H9 (cell line): Measurements from ENCODE around the gene CLEC16A. TPM values are rescaled to one million over a fixed set of nuclear protein-coding genes. Genes with fewer than 3 reads are reported as not detected.

Experiments used
- DNase-seq: peaks from one replicate; pipeline ENCODE4 v3.0.0-alpha.2; 2017
- H2AFZ ChIP-seq: one replicate; pipeline ENCODE4 v1.6.1; 2013; ENCODE audit warnings: mild to moderate bottlenecking, low read length, control low read depth, moderate library complexity
- H2AK5ac ChIP-seq: 2 replicates; pipeline ENCODE4 v1.6.1; 2013; ENCODE audit warnings: low read length, control low read depth, mixed read lengths; ENCODE audit not compliant: insufficient read length
- H2BK120ac ChIP-seq: one replicate; pipeline ENCODE4 v1.6.1; 2013; ENCODE audit warnings: low read depth, mild to moderate bottlenecking, low read length, control low read depth, inconsistent platforms; ENCODE audit not compliant: poor library complexity, severe bottlenecking
- H2BK12ac ChIP-seq: 2 replicates; pipeline ENCODE4 v1.6.1; 2013; ENCODE audit warnings: low read length, control low read depth, mixed read lengths, low read depth; ENCODE audit not compliant: insufficient read length
- H2BK15ac ChIP-seq: 2 replicates; pipeline ENCODE4 v1.6.1; 2013; ENCODE audit warnings: low read depth, low read length, control low read depth
- H2BK20ac ChIP-seq: one replicate; pipeline ENCODE4 v1.6.1; 2013; ENCODE audit warnings: low read depth, mild to moderate bottlenecking, low read length, control low read depth, inconsistent platforms; ENCODE audit not compliant: poor library complexity, severe bottlenecking
- H2BK5ac ChIP-seq: 2 replicates; pipeline ENCODE4 v1.6.1; 2013; ENCODE audit warnings: low read length, control low read depth, mixed read lengths; ENCODE audit not compliant: insufficient read length
- H3K14ac ChIP-seq: 2 replicates; pipeline ENCODE4 v1.6.1; 2013; ENCODE audit warnings: low read length, control low read depth; ENCODE audit not compliant: insufficient read depth
- H3K18ac ChIP-seq: 2 replicates; pipeline ENCODE4 v1.6.1; 2013; ENCODE audit warnings: low read depth, mild to moderate bottlenecking, mixed read lengths, low read length, control low read depth; ENCODE audit not compliant: insufficient read length
- H3K23ac ChIP-seq: 2 replicates; pipeline ENCODE4 v1.6.1; 2013; ENCODE audit warnings: low read length, control low read depth, mixed read lengths, low read depth; ENCODE audit not compliant: insufficient read length
- H3K23me2 ChIP-seq: 2 replicates; pipeline ENCODE4 v1.6.1; 2013; ENCODE audit warnings: low read depth, mild to moderate bottlenecking, mixed read lengths, low read length, control low read depth; ENCODE audit not compliant: insufficient read length, poor library complexity, severe bottlenecking
- H3K27ac ChIP-seq: 2 replicates; pipeline ENCODE4 v1.5.1; 2013; ENCODE audit warnings: low read length, control low read depth, mixed read lengths, low read depth; ENCODE audit not compliant: insufficient read length
- H3K27me3 ChIP-seq: 2 replicates; pipeline ENCODE4 v1.6.1; 2013; ENCODE audit warnings: low read length, control low read depth, inconsistent platforms; ENCODE audit not compliant: insufficient read depth
- H3K4ac ChIP-seq: 2 replicates; pipeline ENCODE4 v1.6.1; 2013; ENCODE audit warnings: low read depth, mild to moderate bottlenecking, control low read depth, inconsistent platforms, low read length, moderate library complexity
- H3K4me1 ChIP-seq: 2 replicates; pipeline ENCODE4 v1.6.1; 2013; ENCODE audit warnings: low read length, control low read depth, inconsistent platforms; ENCODE audit not compliant: insufficient read depth
- H3K4me2 ChIP-seq: 2 replicates; pipeline ENCODE4 v1.6.1; 2013; ENCODE audit warnings: low read length, control low read depth, mixed read lengths; ENCODE audit not compliant: insufficient read length, insufficient read depth
- H3K56ac ChIP-seq: 2 replicates; pipeline ENCODE4 v1.6.1; 2013; ENCODE audit warnings: low read depth, mild to moderate bottlenecking, mixed read lengths, low read length, control low read depth; ENCODE audit not compliant: insufficient read length
- H3K79me1 ChIP-seq: 2 replicates; pipeline ENCODE4 v1.6.1; 2013; ENCODE audit warnings: low read depth, mild to moderate bottlenecking, moderate library complexity, low read length, control low read depth, inconsistent platforms; ENCODE audit not compliant: insufficient read depth, poor library complexity, severe bottlenecking
- H3K79me2 ChIP-seq: 2 replicates; pipeline ENCODE4 v1.6.1; 2013; ENCODE audit warnings: low read length, control low read depth, inconsistent platforms; ENCODE audit not compliant: insufficient read depth
- H3K9ac ChIP-seq: 2 replicates; pipeline ENCODE4 v1.6.1; 2013; ENCODE audit warnings: low read length, control low read depth, mixed read lengths; ENCODE audit not compliant: insufficient read length; ENCODE audit errors: extremely low read depth
- H3K9me3 ChIP-seq: one replicate; pipeline ENCODE4 v1.6.1; 2013; ENCODE audit warnings: low read depth, low read length, inconsistent platforms; ENCODE audit not compliant: control insufficient read depth
- H3T11ph ChIP-seq: one replicate; pipeline ENCODE4 v1.6.1; 2013; ENCODE audit warnings: mild to moderate bottlenecking, low read length, control low read depth, inconsistent platforms
- H4K20me1 ChIP-seq: one replicate; pipeline ENCODE4 v1.6.1; 2013; ENCODE audit not compliant: control insufficient read depth, insufficient read length, insufficient read depth
- H4K5ac ChIP-seq: 2 replicates; pipeline ENCODE4 v1.6.1; 2013; ENCODE audit warnings: low read depth, mild to moderate bottlenecking, mixed read lengths, low read length, control low read depth; ENCODE audit not compliant: insufficient read length
- H4K8ac ChIP-seq: replicated peaks from 2 replicates; pipeline ENCODE4 v1.6.1; 2013; ENCODE audit warnings: low read length, control low read depth, mixed read lengths, low read depth; ENCODE audit not compliant: insufficient read length
- H4K91ac ChIP-seq: 2 replicates; pipeline ENCODE4 v1.6.1; 2013; ENCODE audit warnings: low read depth, mild to moderate bottlenecking, moderate library complexity, mixed read lengths, low read length, control low read depth; ENCODE audit not compliant: insufficient read length
- H3K27ac Mint-ChIP-seq, 3 experiments: 2 replicates in 2 of 3; 3 replicates in 1 of 3; pipeline ENCODE4 v1.8.0; 2020 to 2021; ENCODE audit warnings: mixed read lengths in 3 of 3, mild to moderate bottlenecking in 1 of 3, moderate library complexity in 1 of 3
- H3K27me3 Mint-ChIP-seq: 2 replicates; pipeline ENCODE4 v1.8.0; 2021; ENCODE audit warnings: low read depth, mild to moderate bottlenecking, moderate library complexity, mixed read lengths
- H3K36me3 Mint-ChIP-seq, 3 experiments: 2 replicates in 2 of 3; 3 replicates in 1 of 3; pipeline ENCODE4 v1.8.0; 2020 to 2021; ENCODE audit warnings: low read depth in 3 of 3, mixed read lengths in 3 of 3; ENCODE audit not compliant: insufficient read depth in 1 of 3
- H3K4me1 Mint-ChIP-seq, 2 experiments: 2 replicates each; pipeline ENCODE4 v1.8.0; 2020; ENCODE audit warnings: mixed read lengths in 2 of 2
- H3K4me3 Mint-ChIP-seq, 2 experiments: 2 replicates in 1 of 2; 3 replicates in 1 of 2; pipeline ENCODE4 v1.8.0; 2020 to 2021; ENCODE audit warnings: mild to moderate bottlenecking in 2 of 2, mixed read lengths in 2 of 2, moderate library complexity in 1 of 2
- H3K9me3 Mint-ChIP-seq, 2 experiments: 2 replicates in 1 of 2; 3 replicates in 1 of 2; pipeline ENCODE4 v1.8.0; 2020; ENCODE audit warnings: mild to moderate bottlenecking in 2 of 2, mixed read lengths in 2 of 2, moderate library complexity in 1 of 2
- CTCF ChIP-seq: fragments of 200-600 bp; sonication (generic); conservative IDR thresholded peaks from 3 replicates; pipeline ENCODE4 v1.8.0; 2021; ENCODE audit warnings: antibody characterized with exemption, mild to moderate bottlenecking
- WGBS: extraction: QIAGEN DNeasy Blood & Tissue Kit; methylation state at CpG from one replicate; pipeline ENCODE4 v1.1.7; 2013; ENCODE audit warnings: missing lambda C conversion rate, low lambda C conversion rate, mixed read lengths; ENCODE audit not compliant: insufficient read length; ENCODE audit errors: extremely low coverage; 5-methylcytosine and 5-hydroxymethylcytosine counted together
- total RNA-seq: library from RNA; stranded (reverse); gene quantifications from 2 replicates; pipeline ENCODE4 v1.2.1, GENCODE V29; 2021

CLEC16A gene
- total RNA-seq, 1 experiment from 2014 or later, result 15.2 TPM

DNA sequence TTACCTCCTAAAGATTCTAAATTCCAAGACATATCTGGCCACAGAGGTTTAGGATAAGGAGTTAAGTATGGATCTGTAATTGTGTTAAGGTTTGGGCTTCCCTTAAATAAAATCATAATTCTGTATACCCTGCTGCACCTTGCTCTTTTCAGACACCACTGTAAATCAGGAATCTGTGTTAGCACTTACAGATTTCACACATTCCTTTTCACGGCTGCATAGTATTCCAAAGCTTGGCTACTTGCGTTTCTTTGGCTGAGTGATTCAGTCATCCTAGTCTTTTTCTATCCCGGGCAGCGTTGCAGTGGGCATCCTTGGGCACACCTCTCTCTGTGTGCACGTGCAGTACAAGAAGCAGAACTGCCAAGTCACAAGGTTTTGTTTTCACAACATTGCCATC, 205.8 kb downstream of the CLEC16A start:
- WGBS, result no CpG with 5 or more reads among the region's 5 CpGs
- Histone ChIP-seq H3T11ph (no peak overlapping the region), H3K23me2 (no peaks in the 10 kb centered on the region), H3K9me3 (no peaks in the 10 kb centered on the region), H2BK5ac (no peak overlapping the region), H2BK12ac (no peak overlapping the region), H3K4me2 (no peak overlapping the region), H2BK20ac (no peak overlapping the region), H2BK15ac (no peak overlapping the region), H2BK120ac (no peak overlapping the region), H3K79me1 (no peaks in the 10 kb centered on the region), H4K8ac (no peak overlapping the region), H2AFZ (no peak overlapping the region), H3K56ac (no peak overlapping the region), H3K4ac (no peak overlapping the region), H4K20me1 (no peaks in the 10 kb centered on the region), H2AK5ac (no peak overlapping the region), H3K9ac (no peak overlapping the region), H3K23ac (no peak overlapping the region), H4K5ac (no peak overlapping the region), H3K18ac (no peak overlapping the region), H3K27ac (no peak overlapping the region), H4K91ac (no peak overlapping the region), H3K79me2 (no peaks in the 10 kb centered on the region), H3K27me3 (no peaks in the 10 kb centered on the region), H3K4me1 (no peaks in the 10 kb centered on the region), H3K14ac (no peak overlapping the region)
- TF ChIP-seq CTCF, result no peak
- peaks cover 4% of the 10 kb centered on the region; the same call in 1 of the 2 replicates for H3K27me3 Mint-ChIP-seq
- DNase-seq, result no peak
- peaks cover 0 to 3% (median 0%) of the 10 kb centered on the region in 3 experiments; a peak in 2 of 7 replicates for H3K36me3 Mint-ChIP-seq
- H3K9me3 Mint-ChIP-seq, result no peaks in the 10 kb centered on the region
- no peak overlapping the region for H3K4me3 Mint-ChIP-seq
- H3K4me1 Mint-ChIP-seq, result no peaks in the 10 kb centered on the region; a peak in 1 of 4 replicates
- H3K27ac Mint-ChIP-seq, result no peak overlapping the region
